Right lobe of liver (tissue), 5 donors: ENCODE data around the gene RANBP17. TPM values are rescaled to one million over a fixed set of nuclear protein-coding genes. Genes with fewer than 3 reads are reported as not detected.

Experiments used
- small RNA-seq, 2 experiments: library from RNA; depleted of rRNA; stranded (forward); fragments of <200 nt; gene quantifications; one replicate each; pipeline ENCODE3, GENCODE V24; 2016
- total RNA-seq, 6 experiments: library from RNA; depleted of rRNA in 2 of 6; stranded (reverse); fragments of >200 nt in 2 of 6; fragmentation: NEBNext Ultra II Directional in 3 of 6; extraction: Animal tissue kit (Norgen Biotek cat#: 25700) in 3 of 6; gene quantifications; one replicate each; pipeline versions ENCODE4 v1.1.0 to v1.2.4, GENCODE V29; 2016 to 2023
- donor health status: DM: no; HTN: no; CAD: no.
- donor health status: DM: no; HTN: no; CAD: no.
- donor health status: DM: no; HTN: yes; CAD: no.
- donor health status: DM: no; HTN: yes; CAD: no.

RANBP17 gene
- total RNA-seq, 6 experiments from 2014 or later: 1.5 to 5.7 (median 4.7) TPM

Small RNA genes lying within 50 kb of the gene (small RNA-seq; reads per million reads assigned to genes)
- 0 reads per million in 2 experiments for gene AC091980.1

Other genes starting within 250 kb of the RANBP17 start
- under 1 TPM; 0.20 to 0.64 (median 0.39) TPM for gene GABRP, start 78.3 kb upstream of the RANBP17 start, total RNA-seq